Esophagus squamous epithelium (tissue), 4 donors: Measurements from ENCODE around the gene NDUFA13.

ENCODE experiments used
- POLR2A ChIP-seq, 4 donors: fragments of 450-650 bp; IDR thresholded peaks; one replicate each; pipeline ENCODE4 v1.6.1; 2017; ENCODE audit warnings: antibody characterized with exemption in 4 of 4, mild to moderate bottlenecking in 4 of 4, moderate library complexity in 3 of 4
- TF ChIP-seq, protein P1 (sequence below), 6 experiments: fragments of 450-650 bp in 4 of 6; fragments of 200-600 bp in 2 of 6; sonication (generic) in 2 of 6; IDR thresholded peaks; one replicate each; pipeline ENCODE4 v1.5.1; 2016 to 2019; ENCODE audit warnings: antibody characterized with exemption in 6 of 6, mild to moderate bottlenecking in 4 of 6, moderate library complexity in 4 of 6

DNA sequence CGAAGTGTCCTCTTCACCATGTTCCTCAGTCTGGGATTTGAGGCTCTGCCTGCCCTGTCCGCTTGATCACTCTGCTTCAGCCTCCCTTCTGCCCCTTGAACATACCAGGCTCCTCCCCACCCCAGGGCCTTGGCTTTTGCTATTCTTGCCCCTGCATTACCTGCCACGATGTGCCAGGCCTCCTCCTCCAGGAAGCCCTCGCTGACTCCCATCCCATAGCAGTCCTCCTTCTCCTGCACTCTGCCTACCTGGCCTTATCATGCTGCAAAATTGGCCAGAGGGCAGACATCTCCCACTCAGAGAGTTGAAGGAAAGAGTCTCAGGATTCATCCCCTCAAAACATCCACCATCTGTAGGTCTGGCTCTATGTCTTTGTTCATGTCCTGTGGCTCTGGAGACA lies 14.9 kb downstream of the NDUFA13 start:
- TF ChIP-seq, protein P1, sequence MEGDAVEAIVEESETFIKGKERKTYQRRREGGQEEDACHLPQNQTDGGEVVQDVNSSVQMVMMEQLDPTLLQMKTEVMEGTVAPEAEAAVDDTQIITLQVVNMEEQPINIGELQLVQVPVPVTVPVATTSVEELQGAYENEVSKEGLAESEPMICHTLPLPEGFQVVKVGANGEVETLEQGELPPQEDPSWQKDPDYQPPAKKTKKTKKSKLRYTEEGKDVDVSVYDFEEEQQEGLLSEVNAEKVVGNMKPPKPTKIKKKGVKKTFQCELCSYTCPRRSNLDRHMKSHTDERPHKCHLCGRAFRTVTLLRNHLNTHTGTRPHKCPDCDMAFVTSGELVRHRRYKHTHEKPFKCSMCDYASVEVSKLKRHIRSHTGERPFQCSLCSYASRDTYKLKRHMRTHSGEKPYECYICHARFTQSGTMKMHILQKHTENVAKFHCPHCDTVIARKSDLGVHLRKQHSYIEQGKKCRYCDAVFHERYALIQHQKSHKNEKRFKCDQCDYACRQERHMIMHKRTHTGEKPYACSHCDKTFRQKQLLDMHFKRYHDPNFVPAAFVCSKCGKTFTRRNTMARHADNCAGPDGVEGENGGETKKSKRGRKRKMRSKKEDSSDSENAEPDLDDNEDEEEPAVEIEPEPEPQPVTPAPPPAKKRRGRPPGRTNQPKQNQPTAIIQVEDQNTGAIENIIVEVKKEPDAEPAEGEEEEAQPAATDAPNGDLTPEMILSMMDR (IDR thresholded peaks at IDR 0.05) = no peak
- TF ChIP-seq POLR2A (IDR thresholded peaks at IDR 0.05) = no peak
